ENCODE results near the gene UBR4.

The UBR4 gene

GRCh38 chr1:19035377-19036040, 174.6 kb downstream of the UBR4 start:
- no peak for DNase-seq (ENCODE audit: low read depth)

GRCh38 chr1:19034721-19035120, 175.3 kb downstream of the UBR4 start:
- no peak for DNase-seq (ENCODE audit: low read depth)

DNA sequence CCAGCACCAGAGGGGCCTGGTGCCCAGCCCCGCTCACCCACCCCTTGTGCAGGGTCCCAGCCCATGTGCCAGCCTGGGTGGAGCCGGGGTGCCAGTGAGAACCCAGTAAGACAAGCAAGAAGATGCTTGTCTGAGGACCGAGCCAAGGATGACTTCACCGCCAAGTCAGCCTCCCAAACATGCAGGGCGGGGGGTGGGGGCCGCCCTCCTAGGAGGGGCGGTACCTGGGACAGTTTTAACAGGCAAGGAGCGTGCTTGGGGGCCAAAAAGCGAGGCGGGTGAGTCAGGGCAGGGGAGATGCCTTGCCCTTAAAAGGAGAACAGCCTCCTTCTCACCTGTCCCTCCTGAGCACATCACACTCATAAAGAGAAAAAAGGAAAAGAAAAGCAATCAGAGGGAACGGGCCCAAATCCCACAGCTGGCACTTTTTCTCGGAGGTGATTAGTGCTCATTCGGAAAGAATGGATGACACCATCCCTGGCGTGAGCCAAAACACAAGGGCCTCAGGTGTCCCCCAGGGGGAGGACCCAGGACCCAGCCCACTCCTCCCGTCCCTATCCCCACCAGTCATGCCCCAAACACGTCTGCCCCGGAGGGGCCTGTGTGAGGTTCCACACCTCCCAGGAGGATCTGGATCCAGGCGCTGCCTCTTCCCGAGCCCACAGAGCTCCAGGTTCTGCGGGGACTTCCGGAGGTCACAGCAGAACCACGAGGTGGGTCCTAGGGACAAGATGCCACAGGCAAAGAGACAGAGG, 176.0 kb downstream of the UBR4 start:
- DNase-seq (ENCODE audit: low read depth): no peak

GRCh38 chr1:19033515-19033839, 176.6 kb downstream of the UBR4 start:
- DNase-seq (ENCODE audit: low read depth): no peak

GRCh38 chr1:19032701-19033514, 177.2 kb downstream of the UBR4 start:
- no peak for DNase-seq (ENCODE audit: low read depth)

DNA sequence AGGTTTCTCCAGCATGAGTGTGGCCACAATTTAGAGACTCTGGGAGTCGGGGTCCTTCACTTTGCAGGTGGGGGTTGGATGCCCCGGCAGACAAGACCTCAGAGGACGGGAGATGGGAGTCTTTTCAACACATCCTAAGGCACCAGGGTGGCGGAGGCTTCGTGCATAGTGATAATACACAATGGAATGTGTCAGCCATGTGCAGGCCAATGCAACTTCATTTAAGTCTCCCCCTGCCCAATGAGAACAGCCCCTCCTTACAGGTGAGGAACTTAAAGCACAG, 177.7 kb downstream of the UBR4 start:
- DNase-seq (ENCODE audit: low read depth): no peak

DNA sequence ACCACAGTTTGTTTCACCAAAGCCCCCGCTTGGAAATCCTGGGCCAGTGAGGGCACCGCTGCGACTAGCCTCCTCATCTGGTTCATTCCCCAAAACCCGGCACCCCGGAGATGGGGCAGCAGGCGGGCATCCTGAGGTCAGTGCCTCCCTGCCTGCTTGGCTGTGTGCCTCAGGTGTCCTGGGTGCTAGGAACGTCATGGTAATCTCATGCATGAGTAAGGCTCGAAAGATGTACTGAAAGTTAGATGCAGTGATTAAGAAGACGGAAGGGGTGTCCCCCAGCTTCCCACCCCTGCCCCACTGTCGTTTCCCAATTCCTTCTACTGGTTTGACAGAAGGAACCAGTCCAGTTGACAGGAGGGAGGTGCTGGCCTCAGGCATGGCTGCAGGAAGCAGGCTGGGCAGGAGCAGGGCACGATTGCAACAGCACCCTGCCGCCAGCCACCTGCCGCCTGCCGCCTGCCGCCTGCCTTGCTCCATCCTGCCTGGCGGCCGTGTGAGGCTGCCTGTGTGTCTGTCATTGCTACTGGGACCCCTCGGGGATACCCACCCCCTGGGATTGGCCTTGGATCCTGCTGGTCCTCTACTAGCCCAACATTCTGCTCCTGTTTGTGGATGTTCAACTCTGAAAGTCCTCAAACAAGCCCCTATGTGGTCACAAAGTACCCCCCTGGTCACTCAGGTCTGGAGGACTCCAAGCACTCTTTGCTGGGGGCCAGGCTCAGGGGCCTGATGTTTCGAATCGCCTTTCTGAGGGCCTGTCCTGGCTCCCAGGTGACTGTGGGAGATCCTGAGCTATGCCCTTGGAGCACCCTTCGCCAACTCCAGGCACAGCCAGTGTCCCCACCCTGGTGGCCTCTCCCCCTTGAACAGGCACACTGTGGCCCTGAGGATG, 180.6 kb downstream of the UBR4 start:
- no peak for DNase-seq (ENCODE audit: low read depth)

- no peak for DNase-seq (ENCODE audit: low read depth)
Observed at GRCh38 chr1:19028546-19029129, 181.4 kb downstream of the UBR4 start.

GRCh38 chr1:19028110-19028509, 182.0 kb downstream of the UBR4 start:
- DNase-seq (ENCODE audit: low read depth): no peak

Measured in fibroblast of the conjunctiva (primary cell).